IMR-90 (cell line): ENCODE measurements around the gene CNST. TPM values are rescaled to one million over a fixed set of nuclear protein-coding genes. Genes with fewer than 3 reads are reported as not detected.
A peak's percentile ranks its signal among the peaks of the same experiment; 100 is the strongest.

Experiments
- ATAC-seq: fragments of 200-7000 bp; cut with Tn5 transposase; 2 replicates; pipeline ENCODE4 v1.9.1; 2020; ENCODE audit warnings: low read depth, mild to moderate bottlenecking, moderate library complexity
- BruUV-seq: library from RNA; stranded (reverse); fragments of 400-500 nt; replicated peaks from 2 replicates; lab custom pipeline; 2021; lab: Mats Ljungman, UMichigan
- CTCF ChIA-PET: fragments of 300-600 bp; formaldehyde crosslinking; extraction: SDS; loops from one replicate; lab custom pipeline; 2021; ENCODE audit warnings: antibody characterized with exemption; lab: Yijun Ruan, JAX
- POLR2A ChIA-PET: fragments of 300-600 bp; sonication (Branson Sonifier 250); formaldehyde crosslinking; loops from one replicate; lab custom pipeline; 2022; ENCODE audit warnings: antibody characterized with exemption; ENCODE audit not compliant: unreplicated experiment; lab: Charles Lee
- DNase-seq: peaks from one replicate; pipeline ENCODE4 v3.0.0; 2013
- H2AFZ ChIP-seq: replicated peaks from 2 replicates; pipeline ENCODE3; 2013; ENCODE audit warnings: low read length, mild to moderate bottlenecking; ENCODE audit not compliant: poor library complexity
- H2AK5ac ChIP-seq: 2 replicates; pipeline ENCODE4 v1.6.1; 2013; ENCODE audit warnings: low read depth, low read length, inconsistent platforms
- H2AK9ac ChIP-seq: replicated peaks from 2 replicates; pipeline ENCODE3; 2013; ENCODE audit warnings: mild to moderate bottlenecking, low read depth, low read length, moderate library complexity; ENCODE audit not compliant: poor library complexity
- H2BK120ac ChIP-seq: 2 replicates; pipeline ENCODE4 v1.6.1; 2013; ENCODE audit warnings: low read depth, low read length, inconsistent platforms
- H2BK15ac ChIP-seq: 3 replicates; pipeline ENCODE4 v1.6.1; 2013; ENCODE audit warnings: low read depth, low read length, inconsistent platforms
- H2BK20ac ChIP-seq: 2 replicates; pipeline ENCODE4 v1.6.1; 2013; ENCODE audit warnings: low read depth, mild to moderate bottlenecking, inconsistent platforms, low read length, moderate library complexity
- H2BK5ac ChIP-seq: 2 replicates; pipeline ENCODE4 v1.6.1; 2013; ENCODE audit warnings: mild to moderate bottlenecking, low read depth, low read length, inconsistent platforms; ENCODE audit not compliant: poor library complexity, severe bottlenecking
- H3K14ac ChIP-seq: replicated peaks from 2 replicates; pipeline ENCODE4 v1.6.1; 2013; ENCODE audit warnings: low read depth, low read length, inconsistent platforms
- H3K18ac ChIP-seq: 2 replicates; pipeline ENCODE4 v1.6.1; 2013; ENCODE audit warnings: low read depth, low read length, control low read depth
- H3K23ac ChIP-seq: 2 replicates; pipeline ENCODE4 v1.6.1; 2013; ENCODE audit warnings: low read depth, low read length, inconsistent platforms
- H3K27ac ChIP-seq: 2 replicates; pipeline ENCODE4 v1.5.1; 2013; ENCODE audit warnings: mild to moderate bottlenecking, control low read depth, low read length; ENCODE audit not compliant: insufficient read depth
- H3K27me3 ChIP-seq: 2 replicates; pipeline ENCODE4 v1.6.1; 2013; ENCODE audit warnings: low read length; ENCODE audit not compliant: control insufficient read depth, insufficient read depth
- H3K36me3 ChIP-seq: 2 replicates; pipeline ENCODE4 v1.6.1; 2013; ENCODE audit warnings: low read length, mixed read lengths; ENCODE audit not compliant: control insufficient read depth, insufficient read depth
- H3K4ac ChIP-seq: 2 replicates; pipeline ENCODE4 v1.6.1; 2013; ENCODE audit warnings: low read depth, low read length, inconsistent platforms
- H3K4me1 ChIP-seq: 2 replicates; pipeline ENCODE4 v1.6.1; 2013; ENCODE audit warnings: low read length, mixed read lengths; ENCODE audit not compliant: control insufficient read depth, insufficient read depth
- H3K4me2 ChIP-seq: 2 replicates; pipeline ENCODE4 v1.6.1; 2013; ENCODE audit warnings: low read depth, mild to moderate bottlenecking, control low read depth, low read length, moderate library complexity
- H3K4me3 ChIP-seq: 2 replicates; pipeline ENCODE4 v1.5.1; 2013; ENCODE audit warnings: low read depth, mild to moderate bottlenecking, control low read depth, low read length, moderate library complexity; ENCODE audit not compliant: insufficient read depth
- H3K56ac ChIP-seq: 2 replicates; pipeline ENCODE4 v1.6.1; 2013; ENCODE audit warnings: low read length, inconsistent platforms; ENCODE audit not compliant: insufficient read depth; ENCODE audit errors: extremely low read depth
- H3K79me1 ChIP-seq, 2 experiments: 2 replicates each; pipeline ENCODE4 v1.6.1; 2013; ENCODE audit warnings: low read length in 2 of 2, inconsistent platforms in 1 of 2, low read depth in 1 of 2
- H3K9ac ChIP-seq: 2 replicates; pipeline ENCODE4 v1.6.1; 2013; ENCODE audit warnings: low read depth, low read length, control low read depth
- H3K9me1 ChIP-seq: 2 replicates; pipeline ENCODE4 v1.6.1; 2013; ENCODE audit warnings: low read length, inconsistent platforms; ENCODE audit not compliant: insufficient read depth
- H3K9me3 ChIP-seq: 2 replicates; pipeline ENCODE4 v1.6.1; 2013; ENCODE audit warnings: low read length; ENCODE audit not compliant: control insufficient read depth, insufficient read depth
- H4K20me1 ChIP-seq: 2 replicates; pipeline ENCODE4 v1.6.1; 2013; ENCODE audit warnings: low read length, inconsistent platforms; ENCODE audit not compliant: insufficient read depth
- H4K5ac ChIP-seq: 2 replicates; pipeline ENCODE4 v1.6.1; 2013; ENCODE audit warnings: mild to moderate bottlenecking, low read depth, low read length, control low read depth
- H4K8ac ChIP-seq, 2 experiments: 2 replicates each; pipeline ENCODE4 v1.6.1; 2013; ENCODE audit warnings: low read depth in 2 of 2, low read length in 2 of 2, control low read depth in 1 of 2, inconsistent platforms in 1 of 2
- H4K91ac ChIP-seq: 2 replicates; pipeline ENCODE4 v1.6.1; 2013; ENCODE audit warnings: low read depth, low read length, inconsistent platforms; ENCODE audit not compliant: insufficient read depth
- CEBPB ChIP-seq: IDR thresholded peaks from 2 replicates; pipeline ENCODE4 v1.6.1; 2012; ENCODE audit warnings: low read depth, low read length, improper control_type of control experiment
- MAFK ChIP-seq: IDR thresholded peaks from 2 replicates; pipeline ENCODE4 v1.6.1; 2012; ENCODE audit warnings: low read depth, low read length, improper control_type of control experiment
- RAD21 ChIP-seq: IDR thresholded peaks from 2 replicates; pipeline ENCODE4 v1.6.1; 2012; ENCODE audit warnings: low read length, improper control_type of control experiment
- RFX5 ChIP-seq: IDR thresholded peaks from 2 replicates; pipeline ENCODE4 v1.8.0; 2012; ENCODE audit warnings: low read depth, mild to moderate bottlenecking, low read length, moderate library complexity
- WGBS, 2 experiments: methylation state at CpG; one replicate each; pipeline versions ENCODE4 v1.1.5 to v1.1.7; 2013; ENCODE audit warnings: missing lambda C conversion rate in 2 of 2; ENCODE audit not compliant: insufficient read length in 1 of 2; ENCODE audit errors: extremely low coverage in 2 of 2; 5-methylcytosine and 5-hydroxymethylcytosine counted together
- dilution Hi-C: fragments of 300-500 bp; cut with HindIII; formaldehyde crosslinking; loops from one replicate; pipeline ENCODE4 v1.14.3; 2018; ENCODE audit warnings: low sequenced_read_pairs; ENCODE audit not compliant: unreplicated experiment
- in situ Hi-C: fragments of 300-500 bp; cut with MboI; formaldehyde crosslinking; loops from 3 replicates; pipeline ENCODE4 v1.14.3; 2019; ENCODE audit warnings: low sequenced_read_pairs, inconsistent platforms, mixed read lengths
- intact Hi-C: fragments of 100-400 bp; cut with micrococcal nuclease; formaldehyde crosslinking; loops from 2 replicates; pipeline ENCODE4 v1.10.0; 2022
- polyA plus RNA-seq, 3 experiments: library from polyadenylated mRNA; depleted of rRNA; stranded (reverse); fragments of >200 nt; gene quantifications; 2 replicates each; pipeline ENCODE4 v1.2.3, GENCODE V29; 2012; ENCODE audit warnings: low replicate concordance in 1 of 3
- total RNA-seq: library from RNA; depleted of rRNA; stranded (reverse); fragments of >200 nt; gene quantifications from 2 replicates; pipeline ENCODE4 v1.2.3, GENCODE V29; 2012
- TF ChIP-seq, protein P1 (sequence below): fragments of 150-350 bp; IDR thresholded peaks from 2 replicates; pipeline ENCODE4 v1.6.1; 2016; ENCODE audit warnings: low read depth, mild to moderate bottlenecking, low read length, moderate library complexity, borderline replicate concordance

CNST gene
- total and polyA plus RNA-seq, 2 of the 4 experiments (the other 2 are of a cell fraction): 15.4 to 25.5 TPM

DNA sequence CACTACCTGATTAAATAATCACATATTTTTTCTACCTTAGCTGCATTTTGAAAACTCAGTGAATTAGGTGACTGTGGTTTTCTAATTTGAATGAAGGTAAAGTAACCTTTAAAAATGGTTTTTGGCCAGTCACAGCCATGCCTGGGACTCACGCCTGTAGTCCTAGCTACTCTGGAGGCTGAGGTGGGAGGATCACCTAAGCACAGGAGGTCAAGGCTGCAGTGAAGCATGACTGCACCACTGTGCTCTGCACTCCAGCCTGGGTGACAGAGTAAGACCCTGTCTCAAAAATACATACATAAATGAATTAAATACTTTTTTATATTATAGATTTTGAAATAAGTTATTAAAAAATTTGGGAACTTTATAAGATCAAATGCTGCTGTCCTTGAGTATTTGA lies 5.7 kb downstream of the CNST start:
- H3K36me3 ChIP-seq: no peaks in the 10 kb centered on the region
- POLR2A ChIA-PET: no interaction called here
- no peak overlapping the region for H2BK120ac ChIP-seq
- H3K4ac ChIP-seq: no peak overlapping the region
- H2AFZ ChIP-seq: no peak overlapping the region
- H3K4me2 ChIP-seq: no peak overlapping the region
- CTCF ChIA-PET: no interaction called here
- H3K18ac ChIP-seq: no peak overlapping the region
- ATAC-seq (no peak), DNase-seq (no peak)
- H4K5ac ChIP-seq: no peak overlapping the region
- H3K27me3 ChIP-seq: no peaks in the 10 kb centered on the region
- H4K8ac ChIP-seq: no peak overlapping the region
- WGBS, 2 experiments: no CpG with 5 or more reads among the region's 1 CpG
- H2BK15ac ChIP-seq: no peak overlapping the region
- no peak overlapping the region for H3K56ac ChIP-seq
- H3K9ac ChIP-seq: no peak overlapping the region
- no peak overlapping the region for H4K91ac ChIP-seq
- peaks cover 16 to 53% of the 10 kb centered on the region in 2 experiments; a peak in 3 of 4 replicates for H3K79me1 ChIP-seq
- no peak overlapping the region for H2BK20ac ChIP-seq
- H3K9me1 ChIP-seq: peaks cover 5% of the 10 kb centered on the region
- BruUV-seq: no TSS peak
- H2BK5ac ChIP-seq: no peak overlapping the region
- H3K14ac ChIP-seq: no peak overlapping the region
- TF ChIP-seq CEBPB: no peak
- TF ChIP-seq MAFK: no peak
- TF ChIP-seq RFX5: no peak
- TF ChIP-seq, protein P1, sequence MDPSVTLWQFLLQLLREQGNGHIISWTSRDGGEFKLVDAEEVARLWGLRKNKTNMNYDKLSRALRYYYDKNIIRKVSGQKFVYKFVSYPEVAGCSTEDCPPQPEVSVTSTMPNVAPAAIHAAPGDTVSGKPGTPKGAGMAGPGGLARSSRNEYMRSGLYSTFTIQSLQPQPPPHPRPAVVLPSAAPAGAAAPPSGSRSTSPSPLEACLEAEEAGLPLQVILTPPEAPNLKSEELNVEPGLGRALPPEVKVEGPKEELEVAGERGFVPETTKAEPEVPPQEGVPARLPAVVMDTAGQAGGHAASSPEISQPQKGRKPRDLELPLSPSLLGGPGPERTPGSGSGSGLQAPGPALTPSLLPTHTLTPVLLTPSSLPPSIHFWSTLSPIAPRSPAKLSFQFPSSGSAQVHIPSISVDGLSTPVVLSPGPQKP: no peak
- TF ChIP-seq RAD21: no peak
- H3K4me3 ChIP-seq: no peak overlapping the region
- dilution Hi-C loops (no loop called here), intact Hi-C loops (no loop called here), in situ Hi-C loops (loop anchor here (5.0 kb wide), 1 partner anchor 55 kb away; no protein-coding TSS in a partner anchor)
- H3K27ac ChIP-seq: no peak overlapping the region
- no peaks in the 10 kb centered on the region for H3K9me3 ChIP-seq
- H3K4me1 ChIP-seq: peaks cover 5% of the 10 kb centered on the region; the same call in 1 of the 2 replicates
- peak overlapping the region; percentile 66; the same call in 1 of the 2 replicates for H3K23ac ChIP-seq
- H2AK9ac ChIP-seq: no peak overlapping the region
- H2AK5ac ChIP-seq: 0 out of 2 replicates have a peak overlapping the region, but pooled peaks have one; percentile 77
- H4K20me1 ChIP-seq: peaks cover 2% of the 10 kb centered on the region; the same call in 1 of the 2 replicates
